Activated naive CD4-positive, alpha-beta T cell treated with anti-CD3 and anti-CD28 coated beads, Interleukin-2, amount 10 ng/mL, durations not matched to agents 7 days and 5 days (primary cell): ENCODE results near the gene ANKRD18B.
A peak's percentile ranks its signal among the peaks of the same experiment; 100 is the strongest.
"Not testable (repeated sequence)": the region's sequence is repeated elsewhere in the genome, so short reads cannot be mapped to it uniquely, and the experiment has no call there.

Experiments used
- CTCF ChIA-PET: fragments of 350-600 bp; sonication (Branson Sonifier 250); formaldehyde crosslinking; loops from one replicate; lab custom pipeline; 2021; ENCODE audit warnings: antibody characterized with exemption; lab: Charles Lee
- DNase-seq: peaks from one replicate; pipeline ENCODE4 v3.0.0-alpha.2; 2020
- H3K27ac Mint-ChIP-seq: one replicate; pipeline ENCODE4 v1.8.0; 2021; ENCODE audit warnings: mild to moderate bottlenecking, moderate library complexity, mixed read lengths
- H3K27me3 Mint-ChIP-seq: one replicate; pipeline ENCODE4 v1.8.0; 2021; ENCODE audit warnings: mild to moderate bottlenecking, mixed read lengths
- H3K36me3 Mint-ChIP-seq: one replicate; pipeline ENCODE4 v1.8.0; 2021; ENCODE audit warnings: mixed read lengths
- H3K4me1 Mint-ChIP-seq: one replicate; pipeline ENCODE4 v1.8.0; 2021; ENCODE audit warnings: mixed read lengths
- H3K4me3 Mint-ChIP-seq: one replicate; pipeline ENCODE4 v1.8.0; 2021; ENCODE audit warnings: mild to moderate bottlenecking, moderate library complexity, mixed read lengths
- H3K9me3 Mint-ChIP-seq: one replicate; pipeline ENCODE4 v1.8.0; 2021; ENCODE audit warnings: mixed read lengths

ANKRD18B gene

GRCh38 chr9:33552315-33552725 lies 28.3 kb downstream of the ANKRD18B start:
- H3K36me3 Mint-ChIP-seq: not testable (repeated sequence)

GRCh38 chr9:33560217-33560616 lies 36.2 kb downstream of the ANKRD18B start:
- peaks cover 10% of the 10 kb centered on the region for H3K27me3 Mint-ChIP-seq
- H3K4me1 Mint-ChIP-seq, H3K9me3 Mint-ChIP-seq, H3K36me3 Mint-ChIP-seq, CTCF ChIA-PET, H3K27ac Mint-ChIP-seq, H3K4me3 Mint-ChIP-seq, DNase-seq: not testable (repeated sequence)

More at GRCh38 chr9:33552315-33552725, 28.3 kb downstream of the ANKRD18B start:
- H3K27me3 Mint-ChIP-seq: peaks cover 23% of the 10 kb centered on the region
- DNase-seq, H3K9me3 Mint-ChIP-seq, H3K4me3 Mint-ChIP-seq, CTCF ChIA-PET, H3K4me1 Mint-ChIP-seq, H3K27ac Mint-ChIP-seq: not testable (repeated sequence)

GRCh38 chr9:33562196-33562595 lies 38.1 kb downstream of the ANKRD18B start:
- H3K9me3 Mint-ChIP-seq, H3K4me1 Mint-ChIP-seq, H3K36me3 Mint-ChIP-seq, H3K27ac Mint-ChIP-seq, CTCF ChIA-PET, DNase-seq, H3K4me3 Mint-ChIP-seq: not testable (repeated sequence)
- H3K27me3 Mint-ChIP-seq: peaks cover 11% of the 10 kb centered on the region

- not testable (repeated sequence) for H3K27ac Mint-ChIP-seq
These were observed 43.7 kb downstream of the ANKRD18B start for GRCh38 chr9:33567776-33568175.

GRCh38 chr9:33577786-33578185 lies 53.7 kb downstream of the ANKRD18B start:
- H3K4me3 Mint-ChIP-seq, H3K36me3 Mint-ChIP-seq, H3K9me3 Mint-ChIP-seq, H3K27me3 Mint-ChIP-seq, DNase-seq, H3K4me1 Mint-ChIP-seq, CTCF ChIA-PET, H3K27ac Mint-ChIP-seq: not testable (repeated sequence)

More at GRCh38 chr9:33567776-33568175, 43.7 kb downstream of the ANKRD18B start:
- H3K9me3 Mint-ChIP-seq, CTCF ChIA-PET, H3K4me3 Mint-ChIP-seq, DNase-seq, H3K36me3 Mint-ChIP-seq, H3K4me1 Mint-ChIP-seq: not testable (repeated sequence)
- peaks cover 15% of the 10 kb centered on the region for H3K27me3 Mint-ChIP-seq

GRCh38 chr9:33579996-33580395 lies 55.9 kb downstream of the ANKRD18B start:
- CTCF ChIA-PET, H3K4me3 Mint-ChIP-seq, DNase-seq, H3K9me3 Mint-ChIP-seq, H3K4me1 Mint-ChIP-seq, H3K27ac Mint-ChIP-seq, H3K36me3 Mint-ChIP-seq, H3K27me3 Mint-ChIP-seq: not testable (repeated sequence)

- H3K9me3 Mint-ChIP-seq, H3K4me3 Mint-ChIP-seq, H3K27ac Mint-ChIP-seq, H3K36me3 Mint-ChIP-seq, CTCF ChIA-PET, DNase-seq, H3K4me1 Mint-ChIP-seq: not testable (repeated sequence)
- peaks cover 22% of the 10 kb centered on the region for H3K27me3 Mint-ChIP-seq
These were observed 58.6 kb downstream of the ANKRD18B start for GRCh38 chr9:33582686-33583085.

GRCh38 chr9:33586128-33586527 lies 62.1 kb downstream of the ANKRD18B start:
- H3K4me3 Mint-ChIP-seq, CTCF ChIA-PET, DNase-seq, H3K4me1 Mint-ChIP-seq, H3K36me3 Mint-ChIP-seq, H3K27ac Mint-ChIP-seq, H3K9me3 Mint-ChIP-seq: not testable (repeated sequence)
- peaks cover 19% of the 10 kb centered on the region for H3K27me3 Mint-ChIP-seq

GRCh38 chr9:33587799-33588198 lies 63.7 kb downstream of the ANKRD18B start:
- CTCF ChIA-PET, H3K4me1 Mint-ChIP-seq, H3K4me3 Mint-ChIP-seq, DNase-seq, H3K9me3 Mint-ChIP-seq, H3K27ac Mint-ChIP-seq, H3K36me3 Mint-ChIP-seq: not testable (repeated sequence)
- H3K27me3 Mint-ChIP-seq: peaks cover 23% of the 10 kb centered on the region

GRCh38 chr9:33588876-33589275 lies 64.8 kb downstream of the ANKRD18B start:
- CTCF ChIA-PET, H3K4me3 Mint-ChIP-seq, DNase-seq, H3K27ac Mint-ChIP-seq, H3K4me1 Mint-ChIP-seq, H3K9me3 Mint-ChIP-seq, H3K36me3 Mint-ChIP-seq: not testable (repeated sequence)
- peaks cover 20% of the 10 kb centered on the region for H3K27me3 Mint-ChIP-seq

GRCh38 chr9:33590857-33591256 lies 66.8 kb downstream of the ANKRD18B start:
- H3K27ac Mint-ChIP-seq, H3K4me1 Mint-ChIP-seq, H3K36me3 Mint-ChIP-seq, H3K4me3 Mint-ChIP-seq, H3K9me3 Mint-ChIP-seq, DNase-seq, CTCF ChIA-PET: not testable (repeated sequence)
- H3K27me3 Mint-ChIP-seq: peaks cover 26% of the 10 kb centered on the region

GRCh38 chr9:33596974-33597373 lies 72.9 kb downstream of the ANKRD18B start:
- CTCF ChIA-PET, H3K9me3 Mint-ChIP-seq, H3K4me3 Mint-ChIP-seq, H3K36me3 Mint-ChIP-seq, DNase-seq, H3K27ac Mint-ChIP-seq, H3K4me1 Mint-ChIP-seq: not testable (repeated sequence)
- H3K27me3 Mint-ChIP-seq: peaks cover 14% of the 10 kb centered on the region

- H3K4me3 Mint-ChIP-seq, DNase-seq, H3K36me3 Mint-ChIP-seq, H3K9me3 Mint-ChIP-seq, CTCF ChIA-PET, H3K4me1 Mint-ChIP-seq: not testable (repeated sequence)
- peaks cover 14% of the 10 kb centered on the region for H3K27me3 Mint-ChIP-seq
- H3K27ac Mint-ChIP-seq: peak overlapping the region; percentile 96
These were observed 73.3 kb downstream of the ANKRD18B start for GRCh38 chr9:33597386-33597785.

GRCh38 chr9:33598796-33599379 lies 74.8 kb downstream of the ANKRD18B start:
- CTCF ChIA-PET, H3K4me3 Mint-ChIP-seq, H3K27ac Mint-ChIP-seq, H3K4me1 Mint-ChIP-seq, DNase-seq, H3K36me3 Mint-ChIP-seq, H3K9me3 Mint-ChIP-seq: not testable (repeated sequence)
- H3K27me3 Mint-ChIP-seq: peaks cover 14% of the 10 kb centered on the region

- H3K27me3 Mint-ChIP-seq, H3K27ac Mint-ChIP-seq, H3K9me3 Mint-ChIP-seq, DNase-seq, CTCF ChIA-PET, H3K36me3 Mint-ChIP-seq, H3K4me3 Mint-ChIP-seq, H3K4me1 Mint-ChIP-seq: not testable (repeated sequence)
These were observed 76.9 kb downstream of the ANKRD18B start for GRCh38 chr9:33600911-33601310.
